ENCODE data around the gene MAN2B2. TPM values are rescaled to one million over a fixed set of nuclear protein-coding genes. Genes with fewer than 3 reads are reported as not detected.

The MAN2B2 gene
- total and polyA plus RNA-seq, 9 of the 15 experiments (the other 6 are each of a cell fraction or from before 2014, with no cell fraction given): 0.21 to 8.8 (median 3.7) TPM

GRCh38 chr4:6633091-6633906, 58.3 kb downstream of the MAN2B2 start (continued):
- TF ChIP-seq POLR3G (IDR thresholded peaks at IDR 0.05; ENCODE audit: extremely low read depth, insufficient read length, insufficient replicate concordance): no peak
- TF ChIP-seq CHD2 (IDR thresholded peaks at IDR 0.05; ENCODE audit: low read depth, low read length): no peak
- TF ChIP-seq PHF8 (IDR thresholded peaks at IDR 0.05; ENCODE audit: borderline replicate concordance, low read length): no peak
- TF ChIP-seq, protein P1, sequence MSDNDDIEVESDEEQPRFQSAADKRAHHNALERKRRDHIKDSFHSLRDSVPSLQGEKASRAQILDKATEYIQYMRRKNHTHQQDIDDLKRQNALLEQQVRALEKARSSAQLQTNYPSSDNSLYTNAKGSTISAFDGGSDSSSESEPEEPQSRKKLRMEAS (CRISPR knock-in tag; IDR thresholded peaks at IDR 0.05): no peak
- TF ChIP-seq ZNF589 (CRISPR knock-in tag; IDR thresholded peaks at IDR 0.05; ENCODE audit: low read depth): no peak
- no peak for TF ChIP-seq SETDB1 (IDR thresholded peaks at IDR 0.05; ENCODE audit: low read length)
- no peak for TF ChIP-seq STAT5A (IDR thresholded peaks at IDR 0.05; ENCODE audit: borderline replicate concordance, low read length)
- no peak for TF ChIP-seq GABPB1 (CRISPR knock-in tag; IDR thresholded peaks at IDR 0.05)
- TF ChIP-seq MED1 (CRISPR knock-in tag; IDR thresholded peaks at IDR 0.05; ENCODE audit: borderline replicate concordance): no peak
- TF ChIP-seq HDAC8 (tag; IDR thresholded peaks at IDR 0.05): no peak
- TF ChIP-seq, protein P2, sequence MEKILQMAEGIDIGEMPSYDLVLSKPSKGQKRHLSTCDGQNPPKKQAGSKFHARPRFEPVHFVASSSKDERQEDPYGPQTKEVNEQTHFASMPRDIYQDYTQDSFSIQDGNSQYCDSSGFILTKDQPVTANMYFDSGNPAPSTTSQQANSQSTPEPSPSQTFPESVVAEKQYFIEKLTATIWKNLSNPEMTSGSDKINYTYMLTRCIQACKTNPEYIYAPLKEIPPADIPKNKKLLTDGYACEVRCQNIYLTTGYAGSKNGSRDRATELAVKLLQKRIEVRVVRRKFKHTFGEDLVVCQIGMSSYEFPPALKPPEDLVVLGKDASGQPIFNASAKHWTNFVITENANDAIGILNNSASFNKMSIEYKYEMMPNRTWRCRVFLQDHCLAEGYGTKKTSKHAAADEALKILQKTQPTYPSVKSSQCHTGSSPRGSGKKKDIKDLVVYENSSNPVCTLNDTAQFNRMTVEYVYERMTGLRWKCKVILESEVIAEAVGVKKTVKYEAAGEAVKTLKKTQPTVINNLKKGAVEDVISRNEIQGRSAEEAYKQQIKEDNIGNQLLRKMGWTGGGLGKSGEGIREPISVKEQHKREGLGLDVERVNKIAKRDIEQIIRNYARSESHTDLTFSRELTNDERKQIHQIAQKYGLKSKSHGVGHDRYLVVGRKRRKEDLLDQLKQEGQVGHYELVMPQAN (IDR thresholded peaks at IDR 0.05; ENCODE audit: borderline replicate concordance): no peak
- no peak for TF ChIP-seq RERE (CRISPR knock-in tag; IDR thresholded peaks at IDR 0.05; ENCODE audit: borderline replicate concordance)
- TF ChIP-seq SIX5 (IDR thresholded peaks at IDR 0.05; ENCODE audit: borderline replicate concordance in 1 of 2, insufficient read depth in 1 of 2, low read depth in 1 of 2, low read length in 2 of 2): no peak
- TF ChIP-seq, protein P3, sequence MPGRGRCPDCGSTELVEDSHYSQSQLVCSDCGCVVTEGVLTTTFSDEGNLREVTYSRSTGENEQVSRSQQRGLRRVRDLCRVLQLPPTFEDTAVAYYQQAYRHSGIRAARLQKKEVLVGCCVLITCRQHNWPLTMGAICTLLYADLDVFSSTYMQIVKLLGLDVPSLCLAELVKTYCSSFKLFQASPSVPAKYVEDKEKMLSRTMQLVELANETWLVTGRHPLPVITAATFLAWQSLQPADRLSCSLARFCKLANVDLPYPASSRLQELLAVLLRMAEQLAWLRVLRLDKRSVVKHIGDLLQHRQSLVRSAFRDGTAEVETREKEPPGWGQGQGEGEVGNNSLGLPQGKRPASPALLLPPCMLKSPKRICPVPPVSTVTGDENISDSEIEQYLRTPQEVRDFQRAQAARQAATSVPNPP (IDR thresholded peaks at IDR 0.05; ENCODE audit: borderline replicate concordance, insufficient read depth, insufficient read length): no peak
- TF ChIP-seq POLR2AphosphoS5 (IDR thresholded peaks at IDR 0.05; ENCODE audit: control insufficient read depth, insufficient read depth, low read depth, low read length): no peak
- no peak for TF ChIP-seq KHSRP (IDR thresholded peaks at IDR 0.05)
- no peak for TF ChIP-seq PRMT5 (CRISPR knock-in tag; IDR thresholded peaks at IDR 0.05)
- TF ChIP-seq ZNF253 (CRISPR knock-in tag; conservative IDR thresholded peaks at IDR 0.05): no peak

Measured in K562 (cell line).